Right renal pelvis (tissue), 4 donors: ENCODE data around the gene KRTAP9-1. TPM values are rescaled to one million over a fixed set of nuclear protein-coding genes. Genes with fewer than 3 reads are reported as not detected.
"Not testable (repeated sequence)": the region's sequence is repeated elsewhere in the genome, so short reads cannot be mapped to it uniquely, and the experiment has no call there.

Experiments
- DNase-seq, 4 donors: peaks; one replicate each; pipeline ENCODE4 v3.0.0-alpha.2; 2013; ENCODE audit warnings: low read depth in 4 of 4, low spot score in 3 of 4, missing footprints in 1 of 4
- polyA plus RNA-seq, 4 donors: library from polyadenylated mRNA; unstranded; fragments of 120-200 nt; gene quantifications; one replicate each; pipeline ENCODE4 v1.2.1, GENCODE V29; 2013; ENCODE audit not compliant: insufficient read length in 4 of 4

Gene KRTAP9-1
- polyA plus RNA-seq: not detected

DNA sequence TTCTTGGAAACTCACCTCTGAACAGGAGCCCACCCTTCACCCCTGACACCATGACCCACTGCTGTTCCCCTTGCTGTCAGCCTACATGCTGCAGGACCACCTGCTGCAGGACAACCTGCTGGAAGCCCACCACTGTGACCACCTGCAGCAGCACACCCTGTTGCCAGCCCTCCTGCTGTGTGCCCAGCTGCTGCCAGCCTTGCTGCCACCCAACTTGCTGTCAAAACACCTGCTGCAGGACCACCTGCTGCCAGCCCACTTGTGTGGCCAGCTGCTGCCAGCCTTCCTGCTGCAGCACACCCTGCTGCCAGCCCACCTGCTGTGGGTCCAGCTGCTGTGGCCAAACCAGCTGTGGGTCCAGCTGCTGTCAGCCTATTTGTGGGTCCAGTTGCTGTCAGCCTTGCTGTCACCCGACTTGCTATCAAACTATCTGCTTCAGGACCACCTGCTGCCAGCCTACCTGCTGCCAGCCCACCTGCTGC is at the start of gene KRTAP9-1:
Gene KRTAP9-1 (plus strand): TSS at position 51 of the 482 bp plus-strand sequence. CDS start 0 bp downstream, at position 51.
- DNase-seq: not testable (repeated sequence)

DNA sequence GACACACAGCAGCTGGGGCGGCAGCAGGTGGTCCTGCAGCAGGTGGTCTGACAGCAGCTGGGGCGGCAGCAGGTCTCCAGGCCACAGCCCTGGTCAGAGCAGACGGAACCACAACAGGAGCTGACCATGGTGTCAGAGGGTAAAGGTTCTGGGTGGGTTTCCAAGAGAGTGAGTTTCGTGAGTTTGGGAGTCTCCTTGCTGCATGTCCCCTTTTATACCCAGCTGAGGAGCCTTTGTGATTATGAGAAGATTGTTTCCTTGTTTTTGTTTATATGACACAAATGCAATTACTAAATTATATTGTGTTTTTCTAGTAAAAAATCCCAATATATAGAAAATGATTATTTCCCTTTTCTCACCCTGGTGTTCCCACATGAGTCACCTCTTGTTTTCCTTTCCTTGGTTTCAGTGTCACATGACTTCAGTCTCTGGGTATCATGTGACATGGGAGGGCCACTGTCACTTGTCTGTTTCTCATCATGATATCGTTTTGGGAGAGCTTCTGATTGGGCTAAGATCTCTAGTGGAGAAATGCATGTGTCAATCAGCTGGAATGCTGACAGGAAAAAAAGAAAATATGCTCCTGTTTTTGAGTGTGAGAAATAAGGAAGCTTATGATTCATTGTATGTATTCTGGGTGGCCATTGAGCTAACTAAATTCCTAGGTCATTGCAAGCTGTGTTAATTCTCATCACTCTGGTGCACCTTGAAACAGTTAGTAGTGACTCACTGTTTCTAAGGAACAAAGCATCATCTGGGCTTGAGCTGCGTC is 49.1 kb upstream of the KRTAP9-1 start, which contains the start of gene KRTAP4-6:
Gene KRTAP4-6 (minus strand): TSS at position 185 of the 772 bp plus-strand sequence. CDS start 57 bp downstream, at position 128.
- no peak for DNase-seq

GRCh38 chr17:41141361-41141760 is 48.3 kb upstream of the KRTAP9-1 start:
- no peak for DNase-seq

DNA sequence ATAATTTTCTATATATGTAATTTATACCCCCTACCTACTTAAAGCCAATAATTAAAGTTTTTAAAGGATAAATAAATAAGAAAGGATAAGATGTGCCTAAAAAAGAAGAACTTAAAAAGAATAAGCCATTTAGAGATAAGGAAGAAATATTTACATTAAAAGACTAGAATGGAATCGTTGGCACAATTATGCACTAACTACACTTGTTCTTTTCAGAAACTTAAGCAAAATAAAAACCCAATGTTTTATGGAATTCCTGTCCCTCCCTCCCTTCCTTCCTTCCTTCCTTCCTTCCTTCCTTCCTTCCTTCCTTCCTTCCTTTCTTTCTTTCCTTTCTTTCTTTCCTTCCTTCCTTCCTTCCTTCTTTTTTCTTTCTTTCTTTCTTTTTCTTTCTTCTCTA is 44.8 kb upstream of the KRTAP9-1 start:
- no peak for DNase-seq

DNA sequence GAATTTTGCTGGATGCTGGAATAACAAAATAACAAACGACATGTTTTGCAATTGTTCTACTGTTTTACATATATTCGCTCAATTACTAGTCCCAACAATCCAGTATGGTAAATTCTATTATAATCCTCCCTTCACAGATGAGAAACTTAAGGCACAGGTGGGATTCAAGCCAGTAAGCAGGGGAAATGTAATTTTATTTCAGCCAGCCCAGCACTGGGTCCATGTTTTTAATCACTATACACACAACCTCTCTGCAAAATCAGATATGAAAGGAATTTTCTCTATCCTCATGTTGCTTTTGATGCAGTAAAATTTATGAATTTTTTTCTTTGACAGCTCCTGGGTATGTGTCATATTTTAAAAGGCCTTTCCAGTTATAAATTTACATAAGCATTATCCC is 44.4 kb upstream of the KRTAP9-1 start:
- no peak for DNase-seq

DNA sequence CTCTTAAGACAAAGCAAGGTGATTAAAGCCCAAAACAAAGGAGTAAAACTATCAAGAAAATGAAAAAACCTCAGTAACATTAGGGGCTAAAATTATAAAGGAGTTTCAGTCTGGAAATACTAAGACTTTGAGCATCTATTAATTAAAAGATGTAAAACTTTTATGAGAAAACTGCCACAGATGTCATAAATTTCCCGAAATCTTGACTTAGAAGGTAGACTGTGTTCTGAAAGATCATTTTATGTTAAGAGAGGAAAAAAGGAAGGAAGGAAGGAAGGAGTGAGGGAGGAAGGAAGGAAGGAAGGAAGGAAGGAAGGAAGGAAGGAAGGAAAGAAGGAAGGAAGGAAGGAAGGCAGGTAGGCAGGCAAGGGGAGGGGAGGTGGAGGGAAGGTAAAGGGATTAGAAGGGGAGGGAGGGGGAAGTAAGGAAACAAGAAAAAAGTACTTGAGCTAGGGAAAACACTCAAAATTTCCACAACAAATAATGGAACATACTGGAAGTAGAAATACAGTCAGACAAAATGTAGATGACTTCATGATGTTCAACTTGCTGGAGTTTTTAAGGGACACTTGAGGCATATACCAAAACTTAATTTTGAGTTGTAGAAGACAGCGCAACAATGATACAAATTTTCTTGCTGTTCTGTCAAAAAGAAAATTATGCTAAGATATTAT is 42.0 kb upstream of the KRTAP9-1 start:
- DNase-seq: no peak

- DNase-seq: not testable (repeated sequence)
Measured at GRCh38 chr17:41148971-41149651, 40.6 kb upstream of the KRTAP9-1 start.

- DNase-seq: no peak
Measured at GRCh38 chr17:41149652-41149985, 40.1 kb upstream of the KRTAP9-1 start, which contains the start of gene KRTAP4-5. Gene KRTAP4-5 (minus strand): TSS chr17:41149825. CDS start chr17:41149767, 58 bp downstream.

DNA sequence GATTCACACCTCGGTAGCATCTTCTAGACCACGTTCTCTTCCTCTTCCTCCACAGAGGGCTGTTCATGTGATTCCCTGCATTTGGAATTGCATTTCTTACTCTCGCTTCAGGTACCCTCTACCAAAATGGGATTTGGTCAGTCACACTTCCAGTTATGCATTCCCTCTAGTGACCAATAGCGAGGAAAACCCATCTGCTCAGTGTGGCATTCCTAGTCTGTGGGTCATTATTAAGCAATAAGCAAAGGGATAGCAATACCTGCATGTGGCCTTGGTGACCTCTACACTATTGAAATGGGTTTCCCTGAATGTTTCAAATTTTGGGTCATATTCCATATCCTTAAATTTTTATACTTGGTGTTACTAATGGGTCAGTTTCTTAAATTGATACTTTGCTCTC is 39.7 kb upstream of the KRTAP9-1 start:
- no peak for DNase-seq

DNA sequence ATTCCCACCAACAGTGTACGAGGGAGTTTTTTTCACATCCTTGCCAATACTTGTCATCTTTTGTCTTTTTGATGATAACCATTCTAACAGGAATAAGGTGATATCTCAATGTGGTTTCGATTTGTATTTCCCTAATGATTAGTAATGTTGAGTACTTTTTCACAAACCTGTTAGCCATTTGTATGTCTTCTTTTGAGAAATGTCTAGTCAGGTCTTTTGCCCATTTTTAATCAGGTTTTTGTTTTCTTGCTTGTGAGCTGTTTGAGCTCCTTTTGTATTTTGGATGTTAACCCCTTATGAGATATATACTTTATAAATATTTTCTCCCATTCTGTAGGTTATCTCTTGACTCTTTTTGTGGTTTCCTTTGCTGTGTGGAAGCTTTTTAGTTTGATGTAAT is 38.2 kb upstream of the KRTAP9-1 start:
- DNase-seq: no peak

- no peak for DNase-seq
Measured at GRCh38 chr17:41153856-41154255, 35.8 kb upstream of the KRTAP9-1 start.

DNA sequence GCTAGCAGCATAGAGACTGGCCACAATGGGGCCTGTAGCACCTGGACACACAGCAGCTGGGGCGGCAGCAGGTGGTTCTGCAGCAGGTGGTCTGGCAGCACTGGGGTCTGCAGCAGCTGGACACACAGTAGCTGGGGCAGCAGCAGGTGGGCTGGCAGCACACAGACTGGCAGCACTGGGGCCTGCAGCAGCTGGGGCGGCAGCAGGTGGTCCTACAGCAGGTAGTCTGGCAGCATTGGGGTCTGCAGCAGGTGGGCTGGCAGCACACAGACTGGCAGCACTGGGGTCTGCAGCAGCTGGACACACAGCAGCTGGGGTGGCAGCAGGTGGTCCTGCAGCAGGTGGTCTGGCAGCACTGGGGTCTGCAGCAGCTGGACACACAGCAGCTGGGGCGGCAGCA is 29.5 kb upstream of the KRTAP9-1 start:
- DNase-seq: not testable (repeated sequence)

- no peak for DNase-seq
Measured at GRCh38 chr17:41160648-41161047, 29.0 kb upstream of the KRTAP9-1 start, which contains the start of gene KRTAP4-4. Gene KRTAP4-4 (minus strand): TSS chr17:41160748. CDS start chr17:41160691, 57 bp downstream.

DNA sequence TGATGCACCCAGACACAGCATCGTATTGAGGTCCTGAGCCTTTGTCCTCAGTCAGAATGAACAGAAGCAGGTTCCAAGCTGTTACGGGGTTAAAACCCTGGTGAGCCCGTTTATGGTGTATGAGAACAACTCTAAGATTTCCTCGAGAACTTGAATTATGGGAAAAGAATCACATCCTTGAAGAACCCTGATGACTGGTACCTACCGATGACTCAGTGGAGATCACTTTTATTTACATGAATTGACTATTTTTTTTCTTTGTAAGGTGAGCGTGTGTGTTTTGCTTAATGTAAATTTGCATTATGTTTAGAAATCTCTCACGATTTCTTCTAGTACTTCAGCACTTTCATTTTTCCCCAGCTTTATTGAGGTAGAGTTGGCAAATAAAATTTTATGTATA is 25.9 kb upstream of the KRTAP9-1 start:
- no peak for DNase-seq

DNA sequence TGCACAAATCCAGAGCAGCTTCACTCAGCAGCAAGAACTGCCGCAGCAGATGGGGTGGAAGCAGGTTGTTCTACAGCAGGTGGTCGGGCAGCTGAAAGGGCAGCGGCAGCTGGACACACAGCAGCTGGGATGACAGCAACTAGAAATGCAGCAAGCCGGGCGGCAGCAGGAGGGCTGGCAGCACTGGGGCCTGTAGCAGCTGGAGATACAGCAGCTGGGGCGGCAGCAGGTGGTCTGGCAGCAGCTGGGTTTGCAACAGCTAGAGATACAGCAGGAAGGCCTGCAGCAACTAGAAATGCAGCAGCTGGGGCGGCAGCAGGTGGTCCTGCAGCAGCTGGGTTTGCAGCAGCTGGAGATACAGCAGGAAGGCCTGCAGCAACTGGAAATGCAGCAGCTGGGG is 22.1 kb upstream of the KRTAP9-1 start:
- DNase-seq: no peak

DNA sequence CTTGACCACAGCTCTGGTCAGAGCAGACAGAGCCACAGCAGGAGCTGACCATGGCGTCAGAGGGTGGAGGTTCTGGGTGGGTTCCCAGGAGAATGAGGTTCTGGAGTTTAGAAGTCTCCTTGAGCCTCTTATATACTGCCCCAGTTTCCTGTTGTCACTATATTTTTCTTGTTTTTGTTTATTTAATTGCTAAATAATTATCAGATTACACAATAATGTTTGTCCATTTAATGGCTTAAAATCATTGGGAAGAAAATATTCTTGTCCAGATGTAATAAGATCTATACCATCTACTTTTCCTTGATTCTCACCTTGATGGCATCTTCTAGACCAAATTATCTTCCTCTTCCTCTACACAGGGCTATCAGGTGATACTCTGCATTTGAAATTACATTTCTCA is 21.6 kb upstream of the KRTAP9-1 start, which contains the start of gene KRTAP4-3:
Gene KRTAP4-3 (minus strand): TSS at position 101 of the 400 bp plus-strand sequence. CDS start 49 bp downstream, at position 52.
- DNase-seq: no peak

- no peak for DNase-seq
Measured at GRCh38 chr17:41171886-41172285, 17.8 kb upstream of the KRTAP9-1 start.

DNA sequence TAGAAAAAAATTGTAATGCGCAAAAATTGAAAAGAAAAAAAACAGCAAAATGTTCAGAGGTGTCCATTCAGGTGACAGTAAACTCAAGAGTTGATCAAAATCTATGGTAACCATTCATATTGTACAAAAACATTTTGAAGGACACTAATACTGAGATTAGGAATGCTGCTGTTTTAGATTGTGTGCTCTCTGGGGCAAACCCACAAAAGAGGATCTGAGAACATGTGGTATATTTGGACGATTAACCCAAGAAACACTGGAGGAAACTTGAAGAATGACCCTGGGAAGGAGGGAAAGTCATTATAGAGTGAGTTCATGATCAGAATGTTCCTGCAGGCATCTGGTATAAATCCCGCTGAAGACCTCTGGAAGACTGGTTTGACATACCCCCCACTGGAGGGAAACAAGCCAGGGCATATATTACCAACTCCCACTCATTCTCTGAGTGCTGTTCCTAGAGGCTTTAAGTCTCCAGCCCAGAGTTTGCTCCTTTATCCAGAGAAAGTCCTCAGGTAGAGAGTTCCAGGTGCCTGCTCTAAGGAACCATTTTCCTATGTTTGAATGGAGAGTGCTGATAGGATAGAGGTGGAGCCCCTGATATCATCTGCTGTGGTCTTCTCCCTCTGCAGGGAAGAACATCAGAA is 12.8 kb upstream of the KRTAP9-1 start:
- DNase-seq: no peak

GRCh38 chr17:41177727-41178271 is 11.9 kb upstream of the KRTAP9-1 start, which contains the start of gene KRTAP4-2:
Gene KRTAP4-2 (minus strand): TSS chr17:41178221. CDS start chr17:41178164, 57 bp downstream.
- DNase-seq: no peak

DNA sequence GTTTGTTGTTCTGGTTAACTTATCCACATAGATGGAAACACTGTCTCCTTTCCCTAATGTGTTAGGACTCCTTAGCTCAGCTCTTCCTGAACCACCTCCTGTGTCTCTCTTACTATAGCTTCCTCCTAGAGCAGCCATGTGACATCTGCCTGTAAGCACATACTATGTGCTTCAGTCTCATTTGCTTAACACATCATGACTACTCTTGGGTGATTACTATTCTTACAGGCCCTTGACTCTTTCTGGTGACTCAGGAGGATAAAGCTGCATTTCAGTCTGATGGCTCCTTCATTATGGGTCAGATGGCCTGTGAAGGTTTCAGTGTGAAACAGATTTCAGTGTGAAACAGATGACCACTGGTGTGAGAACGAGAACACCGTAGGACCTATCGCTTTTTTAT is 11.3 kb upstream of the KRTAP9-1 start:
- DNase-seq: no peak
